GM12864 (cell line): ENCODE results near the gene UBE2L3.
"Not testable (repeated sequence)": the region's sequence is repeated elsewhere in the genome, so short reads cannot be mapped to it uniquely, and the experiment has no call there.

Experiments
- DNase-seq: peaks from one replicate; pipeline ENCODE4 v3.0.0-alpha.2; 2011; ENCODE audit warnings: low read depth
- H3K4me3 ChIP-seq: 2 replicates; pipeline ENCODE4 v1.5.1; 2011; ENCODE audit warnings: mild to moderate bottlenecking, low read depth, low read length, control low read depth
- TF ChIP-seq, protein P1 (sequence below): IDR thresholded peaks from 2 replicates; pipeline ENCODE4 v1.5.1; 2011; ENCODE audit warnings: low read depth, mild to moderate bottlenecking, moderate library complexity, low read length, control low read depth, inconsistent platforms; ENCODE audit errors: missing control alignments

UBE2L3 gene

DNA sequence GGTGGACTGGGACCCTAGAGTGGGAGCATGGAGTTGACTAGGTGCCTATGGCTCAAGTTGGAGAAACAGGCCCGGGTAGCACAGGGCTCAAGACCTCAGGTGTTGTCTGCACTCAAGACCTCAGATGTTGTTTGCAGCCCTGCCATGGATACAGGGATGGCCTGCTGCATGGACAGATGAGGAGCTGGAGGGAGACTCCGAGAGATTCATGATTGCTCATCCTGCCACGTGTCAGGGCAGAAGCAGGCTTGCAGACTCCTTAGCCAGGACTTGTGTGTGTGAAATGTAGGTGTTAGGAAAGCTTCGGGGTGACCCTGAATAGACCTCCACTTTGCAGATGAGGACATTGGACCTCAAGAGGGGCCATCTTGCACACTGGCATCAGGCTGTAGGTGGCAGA, 66.0 kb downstream of the UBE2L3 start:
- H3K4me3 ChIP-seq: no peak overlapping the region
- no peak for DNase-seq
- TF ChIP-seq, protein P1, sequence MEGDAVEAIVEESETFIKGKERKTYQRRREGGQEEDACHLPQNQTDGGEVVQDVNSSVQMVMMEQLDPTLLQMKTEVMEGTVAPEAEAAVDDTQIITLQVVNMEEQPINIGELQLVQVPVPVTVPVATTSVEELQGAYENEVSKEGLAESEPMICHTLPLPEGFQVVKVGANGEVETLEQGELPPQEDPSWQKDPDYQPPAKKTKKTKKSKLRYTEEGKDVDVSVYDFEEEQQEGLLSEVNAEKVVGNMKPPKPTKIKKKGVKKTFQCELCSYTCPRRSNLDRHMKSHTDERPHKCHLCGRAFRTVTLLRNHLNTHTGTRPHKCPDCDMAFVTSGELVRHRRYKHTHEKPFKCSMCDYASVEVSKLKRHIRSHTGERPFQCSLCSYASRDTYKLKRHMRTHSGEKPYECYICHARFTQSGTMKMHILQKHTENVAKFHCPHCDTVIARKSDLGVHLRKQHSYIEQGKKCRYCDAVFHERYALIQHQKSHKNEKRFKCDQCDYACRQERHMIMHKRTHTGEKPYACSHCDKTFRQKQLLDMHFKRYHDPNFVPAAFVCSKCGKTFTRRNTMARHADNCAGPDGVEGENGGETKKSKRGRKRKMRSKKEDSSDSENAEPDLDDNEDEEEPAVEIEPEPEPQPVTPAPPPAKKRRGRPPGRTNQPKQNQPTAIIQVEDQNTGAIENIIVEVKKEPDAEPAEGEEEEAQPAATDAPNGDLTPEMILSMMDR: no peak

GRCh38 chr22:21634081-21634480, 66.6 kb downstream of the UBE2L3 start:
- DNase-seq: no peak
- H3K4me3 ChIP-seq: no peak overlapping the region
- TF ChIP-seq, protein P1: no peak

GRCh38 chr22:21634844-21635243, 67.3 kb downstream of the UBE2L3 start:
- TF ChIP-seq, protein P1: no peak
- DNase-seq: no peak
- no peak overlapping the region for H3K4me3 ChIP-seq

DNA sequence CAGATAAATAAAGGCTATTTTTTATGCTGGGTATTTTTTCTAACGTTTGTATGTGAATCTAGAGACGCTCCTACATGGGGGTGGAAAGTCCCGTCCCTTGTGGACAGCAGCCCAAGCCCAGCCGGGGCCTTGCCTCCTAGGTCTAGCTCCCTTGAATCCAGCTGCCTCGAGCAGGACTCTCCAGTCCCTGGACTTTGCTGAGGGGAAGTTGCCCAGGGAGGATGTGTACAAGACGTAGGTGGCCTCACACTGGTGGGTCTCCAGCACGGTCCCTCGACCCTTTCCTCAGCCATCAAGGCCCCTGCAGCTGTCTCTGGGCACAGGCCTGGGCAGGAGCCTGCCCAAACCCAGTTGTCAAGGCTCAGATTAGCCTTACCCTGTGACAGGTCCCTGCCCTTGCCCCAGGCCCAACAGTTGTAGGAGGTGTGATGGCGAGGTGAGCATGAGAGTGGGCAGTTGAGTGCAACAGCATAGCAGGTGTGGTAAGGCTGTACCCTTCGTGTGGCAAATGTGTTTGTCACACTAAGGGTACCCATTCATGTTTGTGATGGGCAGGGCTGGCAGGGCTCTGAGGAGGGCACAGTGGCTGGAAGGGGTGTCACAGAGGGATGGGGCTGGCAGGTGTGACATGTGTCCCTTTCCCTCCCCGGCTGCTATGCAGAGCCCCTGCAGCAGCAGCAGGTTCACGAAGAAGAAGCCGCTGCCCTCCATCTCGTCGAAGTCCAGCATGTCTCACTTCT, 68.4 kb downstream of the UBE2L3 start:
- DNase-seq: no peak
- TF ChIP-seq, protein P1: no peak
- no peak overlapping the region for H3K4me3 ChIP-seq

DNA sequence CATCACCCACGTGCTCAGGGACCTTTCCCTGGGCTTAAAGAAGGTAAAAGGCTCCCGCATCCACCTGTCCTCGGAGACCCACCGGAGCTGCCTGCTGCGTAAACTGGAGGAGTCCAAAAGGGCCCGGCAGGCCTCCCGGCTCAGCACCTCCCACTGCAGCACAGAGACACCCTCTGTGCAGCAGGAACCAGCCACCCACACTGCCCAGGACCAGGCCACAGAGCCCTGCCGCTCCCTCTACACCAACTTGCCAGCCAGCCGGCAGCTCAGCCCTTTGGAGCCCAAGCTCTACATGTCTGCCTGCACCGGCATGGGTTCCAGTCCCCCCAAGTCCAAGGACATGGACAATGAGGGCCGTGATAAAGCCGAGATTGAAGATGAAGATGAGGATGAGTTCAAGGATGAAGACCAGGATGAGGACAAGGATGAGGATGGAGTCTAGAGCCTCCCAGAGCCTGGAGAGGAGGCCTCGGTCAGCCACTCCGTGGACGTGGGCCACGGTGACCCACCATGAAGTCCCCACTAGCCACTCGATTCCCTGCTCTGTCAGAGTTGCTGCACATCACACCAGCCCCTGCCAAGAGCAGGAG, 69.2 kb downstream of the UBE2L3 start:
- no peak for DNase-seq

DNA sequence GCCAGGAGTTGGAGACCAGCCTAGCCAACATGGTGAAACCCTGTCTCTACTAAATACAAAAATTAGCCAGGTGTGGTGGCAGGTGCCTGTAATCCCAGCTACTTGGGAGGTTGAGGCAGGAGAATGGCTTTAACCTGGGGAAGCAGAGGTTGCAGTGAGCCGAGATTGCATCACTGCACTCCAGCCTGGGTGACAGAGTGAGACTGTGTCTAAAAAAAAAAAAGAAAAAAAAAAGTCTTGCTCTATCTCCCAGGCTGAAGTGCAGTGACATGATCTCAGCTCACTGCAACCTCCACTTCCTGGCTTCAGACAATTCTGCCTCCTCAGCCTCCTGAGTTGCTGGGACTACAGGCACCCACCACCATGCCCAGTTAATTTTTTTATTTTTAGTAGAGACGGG, 69.9 kb downstream of the UBE2L3 start:
- DNase-seq, H3K4me3 ChIP-seq: not testable (repeated sequence)

More for the DNA sequence above, 69.2 kb downstream of the UBE2L3 start:
- TF ChIP-seq, protein P1: no peak
- H3K4me3 ChIP-seq: no peak overlapping the region

DNA sequence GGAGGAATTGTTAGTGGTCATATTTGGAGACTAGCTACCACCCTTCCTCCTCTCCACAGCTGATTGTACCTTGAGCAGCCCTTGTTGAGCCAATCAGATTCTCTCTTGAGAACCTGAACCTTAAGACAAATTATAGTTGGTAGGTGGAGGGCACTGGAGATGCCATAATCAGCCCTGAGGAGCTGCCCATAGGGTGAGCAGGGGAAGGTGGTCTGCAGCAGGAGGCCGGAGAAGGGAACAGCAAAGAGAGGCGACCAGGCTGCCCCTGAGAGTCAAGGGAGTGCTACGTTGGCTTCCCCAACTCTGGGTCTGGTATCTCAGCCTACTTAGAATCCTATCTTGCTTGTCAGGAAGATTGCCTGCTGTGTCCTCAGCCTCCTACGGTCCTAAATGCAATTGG, 71.8 kb downstream of the UBE2L3 start:
- no peak overlapping the region for H3K4me3 ChIP-seq
- no peak for DNase-seq
- TF ChIP-seq, protein P1: no peak
